Muscle of back (tissue), 13 donors: ENCODE data around the gene DNAJC7. TPM values are rescaled to one million over a fixed set of nuclear protein-coding genes. Genes with fewer than 3 reads are reported as not detected.

Experiments
- DNase-seq, 3 donors: peaks; one replicate each; pipeline versions ENCODE4 v3.0.0 to v3.0.0-alpha.2; 2013
- long read RNA-seq, 9 donors: transcript quantifications; one replicate each; lab custom pipeline, GENCODE V29; 2026
- polyA plus RNA-seq, 10 donors: library from polyadenylated mRNA; unstranded; fragments of 120-200 nt; gene quantifications; one replicate each; pipeline ENCODE4 v1.2.1, GENCODE V29; 2013; ENCODE audit not compliant: insufficient read length in 10 of 10

The DNAJC7 gene
- 100 to 1,000 TPM in 2 of 10 donors, 10 to 100 TPM in 8; 79.1 to 109 (median 91.0) TPM for polyA plus RNA-seq
- long read RNA-seq, donor 1, transcript DNAJC7-203 (14 exons, 2,022 nt), result major isoform, 9 of 18 reads
- long read RNA-seq, donor 1, partial matches to known transcripts, result 5 of 18 reads
- long read RNA-seq, donor 1, other reads (novel, unspliced or antisense), result 0 of 18 reads
- long read RNA-seq, donor 2, transcript DNAJC7-217 (1 exons, 1,762 nt), result major isoform, 7 of 11 reads
- long read RNA-seq, donor 2, partial matches to known transcripts, result 0 of 11 reads
- long read RNA-seq, donor 2, other reads (novel, unspliced or antisense), result 0 of 11 reads
- long read RNA-seq, donor 3, partial matches to known transcripts, result 0 of 5 reads
- long read RNA-seq, donor 3, other reads (novel, unspliced or antisense), result 0 of 5 reads
- long read RNA-seq, donor 4, transcript DNAJC7-203 (14 exons, 2,022 nt), result major isoform, 6 of 10 reads
- long read RNA-seq, donor 4, partial matches to known transcripts, result 0 of 10 reads
- long read RNA-seq, donor 4, other reads (novel, unspliced or antisense), result 0 of 10 reads
- long read RNA-seq, donor 5, transcript DNAJC7-203 (14 exons, 2,022 nt), result major isoform, 5 of 9 reads
- long read RNA-seq, donor 5, partial matches to known transcripts, result 0 of 9 reads
- long read RNA-seq, donor 5, other reads (novel, unspliced or antisense), result 0 of 9 reads
- long read RNA-seq, donor 6, transcript DNAJC7-217 (1 exons, 1,762 nt), result major isoform, 7 of 18 reads
- long read RNA-seq, donor 6, partial matches to known transcripts, result 7 of 18 reads
- long read RNA-seq, donor 6, other reads (novel, unspliced or antisense), result 0 of 18 reads
- long read RNA-seq, donor 7, transcript DNAJC7-217 (1 exons, 1,762 nt), result major isoform, 24 of 79 reads
- long read RNA-seq, donor 7, transcript DNAJC7-203 (14 exons, 2,022 nt), result minor isoform, 9 of 79 reads
- long read RNA-seq, donor 7, partial matches to known transcripts, result 46 of 79 reads
- long read RNA-seq, donor 7, other reads (novel, unspliced or antisense), result 0 of 79 reads
- long read RNA-seq, donor 8, transcript DNAJC7-203 (14 exons, 2,022 nt), result major isoform, 7 of 16 reads
- long read RNA-seq, donor 8, partial matches to known transcripts, result 5 of 16 reads
- long read RNA-seq, donor 8, other reads (novel, unspliced or antisense), result 0 of 16 reads
- long read RNA-seq, donor 9, partial matches to known transcripts, result 0 of 5 reads
- long read RNA-seq, donor 9, other reads (novel, unspliced or antisense), result 0 of 5 reads

GRCh38 chr17:42016941-42017865, at the start of gene DNAJC7:
DNAJC7 (minus strand) TSS chr17:42017439; CDS start chr17:42017416, 23 bp downstream.
- DNase-seq, result peak; percentile 91 to 97 (median 95)

DNA sequence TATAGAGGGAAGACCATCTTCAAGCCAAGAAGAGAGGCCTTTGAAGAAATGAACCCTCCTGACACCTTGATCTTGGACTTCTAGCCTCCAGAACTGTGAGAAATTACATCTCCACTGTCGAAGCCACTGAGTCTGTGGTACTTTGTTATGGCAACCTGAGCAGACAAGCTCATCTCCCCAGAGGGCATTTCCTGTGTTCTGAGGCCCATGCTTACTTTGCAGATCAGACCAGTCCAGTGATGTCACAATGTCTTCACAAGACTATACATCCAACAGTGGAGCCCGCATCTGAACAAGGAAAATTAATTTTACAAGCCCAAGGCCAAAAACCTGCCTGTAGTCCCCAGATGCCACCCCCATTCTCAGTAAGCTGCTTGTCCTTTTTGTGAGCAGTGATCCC, 48.0 kb upstream of the DNAJC7 start:
- DNase-seq, result no peak

DNA sequence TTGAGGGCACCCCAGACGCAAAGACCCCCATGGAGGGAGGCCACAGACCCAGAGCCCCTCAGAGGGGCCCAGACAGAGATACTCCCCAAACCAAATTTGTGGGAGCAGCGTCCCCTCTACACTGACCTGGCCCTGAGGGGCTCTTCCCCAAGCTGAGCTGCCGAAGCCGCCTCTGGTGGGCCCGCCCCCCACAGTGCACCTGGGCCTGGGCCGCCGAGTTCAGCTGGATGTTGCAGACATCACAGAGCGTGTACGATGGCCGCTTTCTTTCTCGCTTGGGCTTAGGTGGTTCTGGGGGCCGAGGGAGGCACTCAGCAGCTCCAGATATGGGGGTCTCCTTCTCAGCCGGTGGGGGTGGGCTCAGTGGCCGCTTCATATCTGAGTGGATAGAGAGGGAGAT, 45.4 kb upstream of the DNAJC7 start:
- no peak for DNase-seq

GRCh38 chr17:42061646-42062487, 44.6 kb upstream of the DNAJC7 start:
- DNase-seq, result no peak

DNA sequence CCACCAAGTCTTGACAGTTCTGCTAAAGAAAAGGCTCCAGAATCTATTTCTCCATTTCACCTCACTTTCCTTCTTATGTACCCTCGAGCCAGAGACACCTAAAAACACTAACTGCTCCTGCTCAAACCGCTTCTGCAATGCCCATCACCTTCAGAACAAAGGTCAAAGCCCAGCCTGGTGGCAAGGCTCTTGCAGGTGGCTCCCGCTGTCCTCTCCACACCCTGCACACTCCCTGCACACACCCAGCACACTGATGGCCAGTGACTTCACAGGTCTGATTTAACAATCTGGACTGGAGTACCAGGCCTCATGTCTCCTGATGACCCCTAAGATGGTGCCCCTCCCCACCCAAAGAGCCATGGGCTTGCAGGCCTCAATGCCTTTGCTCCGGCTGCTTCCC, 43.0 kb upstream of the DNAJC7 start:
- no peak for DNase-seq

DNA sequence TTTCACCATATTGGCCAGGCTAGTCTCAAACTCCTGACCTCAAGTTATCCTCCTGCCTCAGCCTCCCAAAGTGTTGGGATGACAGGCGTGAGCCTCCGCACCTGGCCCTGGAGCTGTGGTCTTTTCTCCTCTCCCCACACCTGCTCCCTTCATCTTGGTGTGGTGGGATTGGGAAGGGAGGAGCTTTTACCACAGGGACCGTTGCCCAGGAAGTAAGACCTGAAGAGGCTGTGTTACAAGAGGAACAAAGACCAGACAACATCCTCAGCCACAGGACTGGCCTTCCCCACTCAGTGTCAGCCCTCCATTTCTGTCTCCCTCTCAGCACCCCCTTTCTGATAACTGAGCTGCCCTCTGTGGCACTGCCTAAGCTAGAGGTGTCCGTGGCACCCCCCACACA, 42.6 kb upstream of the DNAJC7 start:
- no peak for DNase-seq

- no peak for DNase-seq
These were observed 40.8 kb upstream of the DNAJC7 start for GRCh38 chr17:42058063-42058462.

DNA sequence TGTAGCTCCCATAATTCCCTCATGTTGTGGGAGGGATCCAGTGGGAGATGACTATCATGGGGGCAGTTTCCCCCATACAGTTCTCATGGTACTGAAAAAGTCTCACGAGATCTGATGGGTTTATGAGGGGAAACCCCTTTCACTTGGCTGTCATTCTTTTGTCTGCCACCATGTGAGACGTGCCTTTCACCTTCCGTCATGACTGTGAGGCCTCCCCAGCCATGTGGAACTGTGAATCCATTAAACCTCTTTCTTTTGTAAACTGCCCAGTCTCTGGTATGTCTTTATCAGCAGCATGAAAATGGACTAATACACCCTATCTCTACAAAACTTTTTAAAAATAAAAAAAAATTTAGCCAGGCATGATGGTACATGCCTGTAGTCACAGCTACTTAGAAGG, 39.4 kb upstream of the DNAJC7 start:
- no peak for DNase-seq

- no peak for DNase-seq
These were observed 38.3 kb upstream of the DNAJC7 start for GRCh38 chr17:42055496-42055895.

GRCh38 chr17:42055027-42055426, 37.8 kb upstream of the DNAJC7 start:
- DNase-seq, result no peak

GRCh38 chr17:42053731-42054500, 36.7 kb upstream of the DNAJC7 start:
- DNase-seq, result peak in 1 of 3 donors; percentile 31

GRCh38 chr17:42052346-42052877, 35.2 kb upstream of the DNAJC7 start:
- DNase-seq, result no peak

- DNase-seq, result no peak
These were observed 34.4 kb upstream of the DNAJC7 start for GRCh38 chr17:42051645-42052044.

- DNase-seq, result no peak
These were observed 33.8 kb upstream of the DNAJC7 start for GRCh38 chr17:42051013-42051400.

GRCh38 chr17:42050393-42051012, 33.3 kb upstream of the DNAJC7 start, which contains the start of gene C17orf113:
C17orf113 (minus strand) TSS chr17:42050601; CDS start chr17:42043376, 7,225 bp downstream.
- peak in 2 of 3 donors; percentile 56 to 79 for DNase-seq

DNA sequence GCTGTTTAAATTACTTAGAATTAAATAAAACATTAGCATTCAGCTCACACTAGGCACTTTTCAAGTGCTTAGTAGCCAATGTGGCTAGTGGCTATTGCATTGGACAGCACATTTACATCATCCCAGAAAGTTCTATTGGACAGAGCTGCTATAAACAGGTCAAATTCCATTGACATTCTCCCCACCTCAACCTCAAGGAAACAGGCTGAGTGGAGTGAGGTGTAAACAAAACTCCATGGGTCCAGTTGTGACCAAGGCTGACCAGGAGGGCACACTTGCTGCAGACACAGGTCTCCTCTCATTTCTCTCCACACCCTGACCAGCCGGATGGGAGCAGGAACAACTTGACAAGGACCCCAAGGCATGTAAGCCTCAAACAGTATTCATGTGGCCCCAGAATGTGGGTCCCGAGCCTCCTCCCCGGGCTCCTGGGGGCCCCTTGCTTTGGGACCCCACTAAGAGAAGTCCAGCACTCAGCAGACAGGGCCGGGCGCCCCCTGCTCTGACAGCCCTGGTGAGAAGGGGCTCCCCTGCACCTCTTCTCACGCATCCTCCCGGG, 32.7 kb upstream of the DNAJC7 start:
- DNase-seq, result no peak

GRCh38 chr17:42047343-42047742, 30.1 kb upstream of the DNAJC7 start:
- DNase-seq, result no peak

- DNase-seq, result no peak
These were observed 28.5 kb upstream of the DNAJC7 start for GRCh38 chr17:42045719-42046118.
